Measurements from ENCODE around the gene UBL7. TPM values are rescaled to one million over a fixed set of nuclear protein-coding genes. Genes with fewer than 3 reads are reported as not detected.

UBL7 gene
- total RNA-seq, 1 experiment from 2014 or later: 47.5 TPM

DNA sequence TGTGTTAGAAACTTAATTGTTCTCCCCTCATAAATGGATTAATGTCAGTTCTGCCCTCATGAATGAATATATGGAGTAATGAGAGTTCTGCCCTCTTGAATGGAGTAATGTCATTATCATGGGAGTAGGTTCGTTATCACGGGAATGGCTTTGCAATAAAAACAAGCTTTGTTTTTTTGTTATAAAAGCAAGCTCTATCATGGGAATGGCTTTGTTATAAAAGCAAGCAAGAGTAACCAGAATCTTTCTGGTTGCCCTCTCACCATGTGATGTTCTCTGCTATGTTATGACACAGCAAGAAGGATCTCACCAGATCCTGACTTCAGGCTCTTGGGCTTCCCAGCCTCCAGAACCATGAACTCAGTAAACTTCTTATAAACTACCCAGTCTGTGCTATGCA is 38.4 kb upstream of the UBL7 start:
- no peak overlapping the region for H2BK120ac ChIP-seq (ENCODE audit: low read depth, low read length, poor library complexity, severe bottlenecking)
- WGBS (ENCODE audit: extremely low coverage, insufficient read length, low lambda C conversion rate): no CpG with 5 or more reads among the region's 2 CpGs

More for the DNA sequence above, 38.4 kb upstream of the UBL7 start:
- no peak overlapping the region for H3K27ac Mint-ChIP-seq
- Histone ChIP-seq H3T11ph (ENCODE audit: low read length) (no peak overlapping the region), H3K79me1 (ENCODE audit: insufficient read depth, low read depth, low read length, poor library complexity, severe bottlenecking) (no peaks in the 10 kb centered on the region), H2BK5ac (ENCODE audit: insufficient read length, low read length) (no peak overlapping the region), H4K5ac (ENCODE audit: insufficient read length, low read depth, low read length) (no peak overlapping the region), H4K8ac (replicated peaks; ENCODE audit: insufficient read length, low read depth, low read length) (no peak overlapping the region), H2AK5ac (ENCODE audit: insufficient read length, low read length) (no peak overlapping the region), H4K20me1 (ENCODE audit: control insufficient read depth, insufficient read depth, insufficient read length) (no peaks in the 10 kb centered on the region), H3K9ac (ENCODE audit: extremely low read depth, insufficient read length, low read length) (no peak overlapping the region), H3K23ac (ENCODE audit: insufficient read length, low read depth, low read length) (no peak overlapping the region), H3K4ac (ENCODE audit: low read depth, low read length) (no peak overlapping the region), H3K27me3 (ENCODE audit: insufficient read depth, low read length) (no peaks in the 10 kb centered on the region), H3K14ac (ENCODE audit: insufficient read depth, low read length) (no peak overlapping the region), H3K4me1 (ENCODE audit: insufficient read depth, low read length) (no peaks in the 10 kb centered on the region), H3K9me3 (ENCODE audit: control insufficient read depth, low read depth, low read length) (no peaks in the 10 kb centered on the region), H3K56ac (ENCODE audit: insufficient read length, low read depth, low read length) (no peak overlapping the region), H3K27ac (ENCODE audit: insufficient read length, low read depth, low read length) (no peak overlapping the region), H3K4me2 (ENCODE audit: insufficient read depth, insufficient read length, low read length) (no peak overlapping the region), H2BK15ac (ENCODE audit: low read depth, low read length) (no peak overlapping the region), H3K79me2 (ENCODE audit: insufficient read depth, low read length) (no peaks in the 10 kb centered on the region), H4K91ac (ENCODE audit: insufficient read length, low read depth, low read length) (no peak overlapping the region), H2BK20ac (ENCODE audit: low read depth, low read length, poor library complexity, severe bottlenecking) (no peak overlapping the region), H3K18ac (ENCODE audit: insufficient read length, low read depth, low read length) (no peak overlapping the region), H2BK12ac (ENCODE audit: insufficient read length, low read depth, low read length) (no peak overlapping the region), H2AFZ (ENCODE audit: low read length) (no peak overlapping the region), H3K23me2 (ENCODE audit: insufficient read length, low read depth, low read length, poor library complexity, severe bottlenecking) (no peaks in the 10 kb centered on the region)
- peaks cover 3 to 8% (median 4%) of the 10 kb centered on the region in 3 experiments; a peak in 5 of 7 replicates for H3K36me3 Mint-ChIP-seq (ENCODE audit: insufficient read depth in 1 of 3, low read depth in 3 of 3)
- no peak for DNase-seq
- H3K27me3 Mint-ChIP-seq (ENCODE audit: low read depth): no peaks in the 10 kb centered on the region
- no peak overlapping the region for H3K4me3 Mint-ChIP-seq
- H3K9me3 Mint-ChIP-seq: 0 out of 5 replicates have a peak, but pooled peaks cover 0 to 2% of the 10 kb centered on the region in 2 experiments
- TF ChIP-seq, protein P1, sequence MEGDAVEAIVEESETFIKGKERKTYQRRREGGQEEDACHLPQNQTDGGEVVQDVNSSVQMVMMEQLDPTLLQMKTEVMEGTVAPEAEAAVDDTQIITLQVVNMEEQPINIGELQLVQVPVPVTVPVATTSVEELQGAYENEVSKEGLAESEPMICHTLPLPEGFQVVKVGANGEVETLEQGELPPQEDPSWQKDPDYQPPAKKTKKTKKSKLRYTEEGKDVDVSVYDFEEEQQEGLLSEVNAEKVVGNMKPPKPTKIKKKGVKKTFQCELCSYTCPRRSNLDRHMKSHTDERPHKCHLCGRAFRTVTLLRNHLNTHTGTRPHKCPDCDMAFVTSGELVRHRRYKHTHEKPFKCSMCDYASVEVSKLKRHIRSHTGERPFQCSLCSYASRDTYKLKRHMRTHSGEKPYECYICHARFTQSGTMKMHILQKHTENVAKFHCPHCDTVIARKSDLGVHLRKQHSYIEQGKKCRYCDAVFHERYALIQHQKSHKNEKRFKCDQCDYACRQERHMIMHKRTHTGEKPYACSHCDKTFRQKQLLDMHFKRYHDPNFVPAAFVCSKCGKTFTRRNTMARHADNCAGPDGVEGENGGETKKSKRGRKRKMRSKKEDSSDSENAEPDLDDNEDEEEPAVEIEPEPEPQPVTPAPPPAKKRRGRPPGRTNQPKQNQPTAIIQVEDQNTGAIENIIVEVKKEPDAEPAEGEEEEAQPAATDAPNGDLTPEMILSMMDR (conservative IDR thresholded peaks at IDR 0.05): no peak
- peaks cover 4 to 7% of the 10 kb centered on the region in 2 experiments; a peak in 2 of 4 replicates for H3K4me1 Mint-ChIP-seq

All from H9 (cell line).